Esophagus muscularis mucosa (tissue), 4 donors: Measurements from ENCODE around the gene MAGEF1. TPM values are rescaled to one million over a fixed set of nuclear protein-coding genes. Genes with fewer than 3 reads are reported as not detected.

Experiments
- DNase-seq: peaks from one replicate; pipeline ENCODE4 v3.0.0-alpha.2; 2017; ENCODE audit errors: extremely low spot score
- H3K27ac ChIP-seq, 4 donors: fragments of 200-600 bp; sonication (generic); replicated peaks in 1 of 4; 1 replicate in 3 of 4; 2 replicates in 1 of 4; pipeline ENCODE4 v1.5.1; 2016 to 2019; ENCODE audit warnings: mild to moderate bottlenecking in 1 of 4
- H3K27me3 ChIP-seq, 4 donors: fragments of 200-600 bp; sonication (generic); one replicate each; pipeline versions ENCODE4 v1.5.1 to v1.6.0; 2016 to 2019
- H3K36me3 ChIP-seq, 4 donors: fragments of 200-600 bp; sonication (generic); one replicate each; pipeline ENCODE4 v1.5.1; 2016 to 2019
- H3K4me1 ChIP-seq, 4 donors: fragments of 200-600 bp; sonication (generic); one replicate each; pipeline ENCODE4 v1.5.1; 2016 to 2019
- H3K4me3 ChIP-seq, 4 donors: fragments of 200-600 bp; sonication (generic); 1 replicate in 2 of 4; 2 replicates in 2 of 4; pipeline ENCODE4 v1.5.1; 2016 to 2019; ENCODE audit warnings: mild to moderate bottlenecking in 4 of 4, moderate library complexity in 1 of 4
- H3K9me3 ChIP-seq, 4 donors: fragments of 200-600 bp; sonication (generic); 1 replicate in 3 of 4; 2 replicates in 1 of 4; pipeline ENCODE4 v1.5.1; 2016 to 2019
- CTCF ChIP-seq, 3 experiments: fragments of 200-600 bp in 2 of 3; fragments of 450-650 bp in 1 of 3; sonication (generic) in 2 of 3; IDR thresholded peaks; one replicate each; pipeline ENCODE4 v1.5.1; 2017 to 2019; ENCODE audit warnings: antibody characterized with exemption in 3 of 3, mild to moderate bottlenecking in 2 of 3, moderate library complexity in 1 of 3
- EP300 ChIP-seq: sonication (generic); formaldehyde crosslinking; IDR thresholded peaks from one replicate; pipeline ENCODE4 v1.6.1; 2017; ENCODE audit warnings: antibody characterized with exemption
- POLR2A ChIP-seq: fragments of 450-650 bp; IDR thresholded peaks from one replicate; pipeline ENCODE4 v1.6.1; 2017; ENCODE audit warnings: antibody characterized with exemption, moderate library complexity, mild to moderate bottlenecking, low read depth
- POLR2AphosphoS5 ChIP-seq, 2 donors: sonication (generic); formaldehyde crosslinking; IDR thresholded peaks; one replicate each; pipeline ENCODE4 v1.6.1; 2017; ENCODE audit warnings: antibody characterized with exemption in 2 of 2
- WGBS: methylation state at CpG from one replicate; pipeline ENCODE4 v1.1.5; 2018; 5-methylcytosine and 5-hydroxymethylcytosine counted together
- intact Hi-C: fragments of 100-400 bp; cut with DNase I; formaldehyde crosslinking; loops from one replicate; pipeline ENCODE4 v1.15.1; 2023
- total RNA-seq, 4 donors: library from RNA; depleted of rRNA; stranded (reverse); fragments of >200 nt; gene quantifications; one replicate each; pipeline versions ENCODE4 v1.1.0 to v1.2.1, GENCODE V29; 2016

The MAGEF1 gene
- total RNA-seq, 4 donors from 2014 or later = 23.5 to 50.9 (median 34.1) TPM

- H3K4me3 ChIP-seq = no peak overlapping the region
- H3K36me3 ChIP-seq = no peaks in the 10 kb centered on the region
These were observed 15.2 kb downstream of the MAGEF1 start for GRCh38 chr3:184696697-184697096.

GRCh38 chr3:184694716-184695115 lies 17.1 kb downstream of the MAGEF1 start:
- H3K36me3 ChIP-seq = no peaks in the 10 kb centered on the region
- no peaks in the 10 kb centered on the region for H3K27me3 ChIP-seq
- no peak overlapping the region for H3K4me3 ChIP-seq
- intact Hi-C loops = no loop called here
- TF ChIP-seq EP300 = no peak
- no peak for TF ChIP-seq CTCF (IDR thresholded peaks at IDR 0.05)
- no peak for TF ChIP-seq POLR2A
- no peak for TF ChIP-seq POLR2AphosphoS5 (IDR thresholded peaks at IDR 0.05)
- H3K4me1 ChIP-seq = peaks cover 9 to 25% (median 16%) of the 10 kb centered on the region in 4 donors
- H3K9me3 ChIP-seq = no peaks in the 10 kb centered on the region
- no peak for DNase-seq
- WGBS = 63% methylated on average over 3 of the region's 3 CpGs
- no peak overlapping the region for H3K27ac ChIP-seq

More at GRCh38 chr3:184696697-184697096, 15.2 kb downstream of the MAGEF1 start:
- intact Hi-C loops = no loop called here
- no peaks in the 10 kb centered on the region for H3K9me3 ChIP-seq
- WGBS = 64% methylated on average over 8 of the region's 8 CpGs
- no peak for DNase-seq
- no peak overlapping the region for H3K27ac ChIP-seq
- no peak for TF ChIP-seq POLR2A
- TF ChIP-seq CTCF (IDR thresholded peaks at IDR 0.05) = no peak
- TF ChIP-seq EP300 = no peak
- TF ChIP-seq POLR2AphosphoS5 (IDR thresholded peaks at IDR 0.05) = no peak
- H3K27me3 ChIP-seq = no peaks in the 10 kb centered on the region
- H3K4me1 ChIP-seq = peaks cover 5 to 17% (median 9%) of the 10 kb centered on the region in 4 donors

GRCh38 chr3:184694133-184694665 lies 17.7 kb downstream of the MAGEF1 start:
- WGBS = 100% methylated on average over 1 of the region's 4 CpGs
- Histone ChIP-seq H3K4me1 (peaks cover 9 to 25% (median 20%) of the 10 kb centered on the region in 4 donors), H3K9me3 (no peaks in the 10 kb centered on the region), H3K27me3 (no peaks in the 10 kb centered on the region), H3K4me3 (no peak overlapping the region), H3K27ac (no peak overlapping the region), H3K36me3 (no peaks in the 10 kb centered on the region)
- DNase-seq = no peak
- TF ChIP-seq CTCF (IDR thresholded peaks at IDR 0.05) (no peak), EP300 (no peak), POLR2AphosphoS5 (IDR thresholded peaks at IDR 0.05) (no peak), POLR2A (no peak)
- intact Hi-C loops = no loop called here

- WGBS = 76% methylated on average over 16 of the region's 16 CpGs
- Histone ChIP-seq H3K27ac (no peak overlapping the region), H3K9me3 (no peaks in the 10 kb centered on the region), H3K4me3 (no peak overlapping the region), H3K27me3 (no peaks in the 10 kb centered on the region), H3K36me3 (no peaks in the 10 kb centered on the region), H3K4me1 (peaks cover 12 to 34% (median 28%) of the 10 kb centered on the region in 4 donors)
- no peak for TF ChIP-seq EP300
- no peak for TF ChIP-seq CTCF (IDR thresholded peaks at IDR 0.05)
- no peak for TF ChIP-seq POLR2AphosphoS5 (IDR thresholded peaks at IDR 0.05)
- DNase-seq = no peak
- intact Hi-C loops = no loop called here
These were observed 18.6 kb downstream of the MAGEF1 start for GRCh38 chr3:184693011-184693975.
